Measurements from ENCODE around the gene ABCC4. TPM values are rescaled to one million over a fixed set of nuclear protein-coding genes. Genes with fewer than 3 reads are reported as not detected.

The ABCC4 gene
- total RNA-seq, 1 experiment from 2014 or later = 52.0 TPM

- H3K27me3 ChIP-seq (replicated peaks; ENCODE audit: insufficient read depth, low read depth, low read length, poor library complexity) = no peaks in the 10 kb centered on the region
- H3K27ac ChIP-seq (ENCODE audit: low read depth, low read length, poor library complexity, severe bottlenecking) = no peak overlapping the region
- intact Hi-C loops (cut with micrococcal nuclease; ENCODE audit: unreplicated experiment) = no loop called here
- BruUV-seq (replicated peaks) = no TSS peak
- no peak overlapping the region for H3K4me3 ChIP-seq (ENCODE audit: low read depth, low read length, poor library complexity, severe bottlenecking)
- DNase-seq (ENCODE audit: low spot score) = no peak
- ChIA-PET POLR2A (ENCODE audit: low non-redundant PET) (no interaction called here), CTCF (no interaction called here)
- peaks cover 3% of the 10 kb centered on the region for H3K36me3 ChIP-seq (ENCODE audit: insufficient read depth, low read length, poor library complexity, severe bottlenecking)
- peaks cover 3% of the 10 kb centered on the region for H3K4me1 ChIP-seq (ENCODE audit: insufficient read depth, low read length, poor library complexity, severe bottlenecking)
- TF ChIP-seq EZH2 (IDR thresholded peaks at IDR 0.05; ENCODE audit: borderline replicate concordance, low read depth, low read length, poor library complexity, severe bottlenecking) (no peak), CTCF (conservative IDR thresholded peaks at IDR 0.05; ENCODE audit: low read depth, low read length) (no peak)
- no peaks in the 10 kb centered on the region for H3K9me3 ChIP-seq (ENCODE audit: low read depth, low read length, poor library complexity, severe bottlenecking)
Observed at GRCh38 chr13:95241321-95241720, 59.9 kb downstream of the ABCC4 start.

- DNase-seq (ENCODE audit: low spot score) = no peak
- H3K9me3 ChIP-seq (ENCODE audit: low read depth, low read length, poor library complexity, severe bottlenecking) = no peaks in the 10 kb centered on the region
- CTCF ChIA-PET = no interaction called here
- peaks cover 3% of the 10 kb centered on the region for H3K4me1 ChIP-seq (ENCODE audit: insufficient read depth, low read length, poor library complexity, severe bottlenecking)
- no peak overlapping the region for H3K4me3 ChIP-seq (ENCODE audit: low read depth, low read length, poor library complexity, severe bottlenecking)
- H3K27me3 ChIP-seq (replicated peaks; ENCODE audit: insufficient read depth, low read depth, low read length, poor library complexity) = no peaks in the 10 kb centered on the region
- POLR2A ChIA-PET (ENCODE audit: low non-redundant PET) = no interaction called here
- peaks cover 3% of the 10 kb centered on the region for H3K36me3 ChIP-seq (ENCODE audit: insufficient read depth, low read length, poor library complexity, severe bottlenecking)
- intact Hi-C loops (cut with micrococcal nuclease; ENCODE audit: unreplicated experiment) = no loop called here
- no peak for TF ChIP-seq CTCF (conservative IDR thresholded peaks at IDR 0.05; ENCODE audit: low read depth, low read length)
- no peak for TF ChIP-seq EZH2 (IDR thresholded peaks at IDR 0.05; ENCODE audit: borderline replicate concordance, low read depth, low read length, poor library complexity, severe bottlenecking)
- H3K27ac ChIP-seq (ENCODE audit: low read depth, low read length, poor library complexity, severe bottlenecking) = no peak overlapping the region
- BruUV-seq (replicated peaks) = no TSS peak
Observed at GRCh38 chr13:95239283-95239682, 62.0 kb downstream of the ABCC4 start.

GRCh38 chr13:95237310-95237870, 63.9 kb downstream of the ABCC4 start:
- Histone ChIP-seq H3K4me3 (ENCODE audit: low read depth, low read length, poor library complexity, severe bottlenecking) (no peak overlapping the region), H3K27me3 (replicated peaks; ENCODE audit: insufficient read depth, low read depth, low read length, poor library complexity) (no peaks in the 10 kb centered on the region), H3K4me1 (ENCODE audit: insufficient read depth, low read length, poor library complexity, severe bottlenecking) (peaks cover 6% of the 10 kb centered on the region), H3K36me3 (ENCODE audit: insufficient read depth, low read length, poor library complexity, severe bottlenecking) (peaks cover 3% of the 10 kb centered on the region), H3K9me3 (ENCODE audit: low read depth, low read length, poor library complexity, severe bottlenecking) (no peaks in the 10 kb centered on the region), H3K27ac (ENCODE audit: low read depth, low read length, poor library complexity, severe bottlenecking) (no peak overlapping the region)
- ChIA-PET CTCF (no interaction called here), POLR2A (ENCODE audit: low non-redundant PET) (no interaction called here)
- no TSS peak for BruUV-seq (replicated peaks)
- no peak for TF ChIP-seq CTCF (conservative IDR thresholded peaks at IDR 0.05; ENCODE audit: low read depth, low read length)
- no peak for TF ChIP-seq EZH2 (IDR thresholded peaks at IDR 0.05; ENCODE audit: borderline replicate concordance, low read depth, low read length, poor library complexity, severe bottlenecking)
- intact Hi-C loops (cut with micrococcal nuclease; ENCODE audit: unreplicated experiment) = no loop called here
- DNase-seq (ENCODE audit: low spot score) = no peak

All from A673 (cell line).